CD4-positive, alpha-beta T cell (primary cell): ENCODE data around the gene CA4. TPM values are rescaled to one million over a fixed set of nuclear protein-coding genes. Genes with fewer than 3 reads are reported as not detected.
"Not testable (repeated sequence)": the region's sequence is repeated elsewhere in the genome, so short reads cannot be mapped to it uniquely, and the experiment has no call there.

Source experiments
- ATAC-seq: fragments of 200-7000 bp; cut with Tn5 transposase; one replicate; pipeline ENCODE4 v1.10.0; 2022; ENCODE audit warnings: mild to moderate bottlenecking; ENCODE audit not compliant: poor library complexity
- CTCF ChIA-PET: fragments of 350-600 bp; sonication (Branson Sonifier 250); formaldehyde crosslinking; loops from one replicate; lab custom pipeline; 2021; ENCODE audit warnings: antibody characterized with exemption, inconsistent platforms; lab: Charles Lee
- POLR2A ChIA-PET: fragments of 350-600 bp; sonication (Branson Sonifier 250); formaldehyde crosslinking; loops from one replicate; lab custom pipeline; 2021; ENCODE audit warnings: antibody characterized with exemption, inconsistent platforms; lab: Charles Lee
- DNase-seq, 14 experiments: peaks; one replicate each; pipeline ENCODE4 v3.0.0-alpha.2; 2013 to 2020; ENCODE audit warnings: mixed read lengths in 2 of 14
- H3K27ac ChIP-seq, 2 donors: one replicate each; pipeline versions ENCODE4 v1.5.1 to v1.7.0; 2013; ENCODE audit warnings: low read length in 2 of 2, low read depth in 1 of 2, mild to moderate bottlenecking in 1 of 2
- H3K27me3 ChIP-seq, 2 experiments: 1 replicate in 1 of 2; 2 replicates in 1 of 2; pipeline versions ENCODE4 v1.6.1 to v1.7.0; 2013; ENCODE audit warnings: low read length in 2 of 2, control low read depth in 1 of 2, mild to moderate bottlenecking in 1 of 2, moderate library complexity in 1 of 2; ENCODE audit not compliant: insufficient read depth in 2 of 2, control insufficient read depth in 1 of 2
- H3K36me3 ChIP-seq: one replicate; pipeline ENCODE4 v1.6.1; 2013; ENCODE audit warnings: low read length, control low read depth; ENCODE audit not compliant: insufficient read depth
- H3K4me1 ChIP-seq: one replicate; pipeline ENCODE4 v1.6.1; 2013; ENCODE audit warnings: low read length, control low read depth; ENCODE audit not compliant: insufficient read depth
- H3K4me3 ChIP-seq: one replicate; pipeline ENCODE4 v1.5.1; 2013; ENCODE audit warnings: mild to moderate bottlenecking, low read length, moderate library complexity
- H3K9me3 ChIP-seq, 2 experiments: 1 replicate in 1 of 2; 2 replicates in 1 of 2; pipeline versions ENCODE4 v1.6.1 to v1.7.0; 2013; ENCODE audit warnings: low read length in 2 of 2, mild to moderate bottlenecking in 2 of 2, control low read depth in 1 of 2, moderate library complexity in 1 of 2; ENCODE audit not compliant: control insufficient read depth in 1 of 2, insufficient read depth in 1 of 2
- H3K27ac Mint-ChIP-seq: one replicate; pipeline ENCODE4 v1.8.0; 2020; ENCODE audit warnings: mixed read lengths
- H3K27me3 Mint-ChIP-seq: one replicate; pipeline ENCODE4 v1.8.0; 2021; ENCODE audit warnings: mixed read lengths
- H3K36me3 Mint-ChIP-seq: one replicate; pipeline ENCODE4 v1.8.0; 2021; ENCODE audit warnings: low read depth, mixed read lengths
- H3K4me1 Mint-ChIP-seq: one replicate; pipeline ENCODE4 v1.8.0; 2021; ENCODE audit warnings: low read depth, mixed read lengths
- H3K4me3 Mint-ChIP-seq: one replicate; pipeline ENCODE4 v1.8.0; 2020; ENCODE audit warnings: mild to moderate bottlenecking, mixed read lengths
- H3K9me3 Mint-ChIP-seq: one replicate; pipeline ENCODE4 v1.8.0; 2020; ENCODE audit warnings: mixed read lengths
- intact Hi-C, 2 experiments: fragments of 100-400 bp; cut with DNase I in 1 of 2; cut with micrococcal nuclease in 1 of 2; formaldehyde crosslinking; loops; one replicate each; pipeline versions ENCODE4 v1.15.1 to v1.9.0; 2023 to 2025; cut with DNase I, micrococcal nuclease
- total RNA-seq, 174 experiments: library from RNA in 2 of 174; stranded (reverse) in 2 of 174; gene quantifications; one replicate each; pipeline ENCODE4 v1.2.3 and lab custom pipeline; 2021 to 2026
- TF ChIP-seq, protein P1 (sequence below): fragments of 200-600 bp; IDR thresholded peaks from one replicate; pipeline ENCODE4 v1.8.0; 2022; ENCODE audit warnings: antibody characterized with exemption, mild to moderate bottlenecking

The CA4 gene
- total RNA-seq, 2 experiments from 2014 or later: not detected

GRCh38 chr17:60193032-60193431, 43.3 kb downstream of the CA4 start:
- H3K9me3 Mint-ChIP-seq, DNase-seq, POLR2A ChIA-PET, ATAC-seq, H3K9me3 ChIP-seq, H3K27ac Mint-ChIP-seq, intact Hi-C loops, CTCF ChIA-PET, H3K4me3 Mint-ChIP-seq, H3K27me3 ChIP-seq, H3K4me3 ChIP-seq, H3K27ac ChIP-seq, H3K4me1 ChIP-seq, H3K4me1 Mint-ChIP-seq, H3K27me3 Mint-ChIP-seq: not testable (repeated sequence)
- peaks cover 37% of the 10 kb centered on the region for H3K36me3 ChIP-seq
- peaks cover 84% of the 10 kb centered on the region for H3K36me3 Mint-ChIP-seq

DNA sequence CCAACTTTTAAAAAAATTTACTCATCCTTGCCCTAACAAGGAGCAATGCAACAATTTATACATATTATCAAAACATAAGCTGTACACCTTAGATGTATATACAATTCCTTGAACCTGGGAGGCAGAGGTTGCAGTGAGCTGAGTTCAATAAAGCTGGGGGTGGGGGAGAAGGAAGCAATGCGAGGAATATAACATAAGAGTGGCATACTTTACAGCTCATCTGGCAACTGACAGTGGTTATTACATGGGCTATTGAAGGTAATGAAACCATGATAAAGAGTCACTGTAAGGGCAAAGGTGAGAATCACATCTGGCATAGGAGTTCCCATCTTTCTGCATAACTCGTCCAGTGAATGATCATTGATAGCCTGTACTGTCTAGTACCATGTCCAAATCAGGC, 43.7 kb downstream of the CA4 start:
- Histone ChIP-seq H3K27ac (no peak overlapping the region), H3K36me3 (peaks cover 39% of the 10 kb centered on the region), H3K4me3 (no peak overlapping the region), H3K27me3 (no peaks in the 10 kb centered on the region), H3K4me1 (no peaks in the 10 kb centered on the region), H3K9me3 (no peaks in the 10 kb centered on the region)
- CTCF ChIA-PET: interaction anchor here (0.6 kb wide), 1 partner anchor 84 kb away, joined by 3 read pairs; no protein-coding TSS in a partner anchor
- TF ChIP-seq, protein P1, sequence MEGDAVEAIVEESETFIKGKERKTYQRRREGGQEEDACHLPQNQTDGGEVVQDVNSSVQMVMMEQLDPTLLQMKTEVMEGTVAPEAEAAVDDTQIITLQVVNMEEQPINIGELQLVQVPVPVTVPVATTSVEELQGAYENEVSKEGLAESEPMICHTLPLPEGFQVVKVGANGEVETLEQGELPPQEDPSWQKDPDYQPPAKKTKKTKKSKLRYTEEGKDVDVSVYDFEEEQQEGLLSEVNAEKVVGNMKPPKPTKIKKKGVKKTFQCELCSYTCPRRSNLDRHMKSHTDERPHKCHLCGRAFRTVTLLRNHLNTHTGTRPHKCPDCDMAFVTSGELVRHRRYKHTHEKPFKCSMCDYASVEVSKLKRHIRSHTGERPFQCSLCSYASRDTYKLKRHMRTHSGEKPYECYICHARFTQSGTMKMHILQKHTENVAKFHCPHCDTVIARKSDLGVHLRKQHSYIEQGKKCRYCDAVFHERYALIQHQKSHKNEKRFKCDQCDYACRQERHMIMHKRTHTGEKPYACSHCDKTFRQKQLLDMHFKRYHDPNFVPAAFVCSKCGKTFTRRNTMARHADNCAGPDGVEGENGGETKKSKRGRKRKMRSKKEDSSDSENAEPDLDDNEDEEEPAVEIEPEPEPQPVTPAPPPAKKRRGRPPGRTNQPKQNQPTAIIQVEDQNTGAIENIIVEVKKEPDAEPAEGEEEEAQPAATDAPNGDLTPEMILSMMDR: no peak
- ATAC-seq (no peak), DNase-seq (no peak)
- Mint-ChIP-seq H3K27me3 (no peaks in the 10 kb centered on the region), H3K4me1 (no peaks in the 10 kb centered on the region), H3K4me3 (no peak overlapping the region), H3K36me3 (peaks cover 87% of the 10 kb centered on the region), H3K9me3 (no peaks in the 10 kb centered on the region), H3K27ac (no peak overlapping the region)
- POLR2A ChIA-PET: no interaction called here
- intact Hi-C loops: no loop called here

DNA sequence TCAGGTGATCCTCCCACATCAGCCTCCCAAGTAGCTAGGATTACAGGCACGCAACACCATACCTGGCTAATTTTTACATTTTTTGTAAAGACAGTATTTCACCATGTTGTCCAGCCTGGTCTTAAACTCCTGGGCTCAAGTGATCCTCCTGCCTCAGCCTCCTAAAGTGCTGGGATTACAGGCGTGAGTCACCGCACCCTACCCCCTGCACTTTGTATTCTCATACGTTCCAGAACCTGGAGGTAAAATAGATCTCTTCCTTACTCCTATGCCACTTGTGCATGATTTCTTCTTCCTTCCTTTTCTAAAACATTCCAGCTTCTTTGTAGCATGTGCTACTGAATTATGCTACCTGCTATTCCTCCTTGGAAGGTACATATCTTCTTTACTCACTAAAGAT, 44.4 kb downstream of the CA4 start:
- peaks cover 33% of the 10 kb centered on the region for H3K36me3 ChIP-seq

GRCh38 chr17:60198630-60199029, 48.9 kb downstream of the CA4 start:
- peaks cover 15% of the 10 kb centered on the region for H3K36me3 ChIP-seq
- intact Hi-C loops, H3K4me3 ChIP-seq, H3K27ac Mint-ChIP-seq, CTCF ChIA-PET, H3K27me3 Mint-ChIP-seq, H3K4me1 ChIP-seq, H3K4me1 Mint-ChIP-seq, H3K9me3 Mint-ChIP-seq, ATAC-seq, DNase-seq, H3K9me3 ChIP-seq, H3K4me3 Mint-ChIP-seq, H3K27me3 ChIP-seq, H3K27ac ChIP-seq: not testable (repeated sequence)
- POLR2A ChIA-PET: interaction anchor here (0.6 to 0.7 kb wide), 2 partner anchors 25 to 969 kb away, joined by 3 read pairs; no protein-coding TSS in a partner anchor
- peaks cover 48% of the 10 kb centered on the region for H3K36me3 Mint-ChIP-seq

More for the DNA sequence above, 44.4 kb downstream of the CA4 start:
- H3K4me1 Mint-ChIP-seq, H3K27ac ChIP-seq, DNase-seq, intact Hi-C loops, H3K4me3 Mint-ChIP-seq, H3K4me3 ChIP-seq, H3K27ac Mint-ChIP-seq, H3K27me3 Mint-ChIP-seq, H3K27me3 ChIP-seq, ATAC-seq, H3K9me3 ChIP-seq, H3K4me1 ChIP-seq, H3K9me3 Mint-ChIP-seq, POLR2A ChIA-PET: not testable (repeated sequence)
- CTCF ChIA-PET: interaction anchor here (0.6 kb wide), 1 partner anchor 83 kb away, joined by 3 read pairs; no protein-coding TSS in a partner anchor
- peaks cover 87% of the 10 kb centered on the region for H3K36me3 Mint-ChIP-seq

- POLR2A ChIA-PET, H3K4me3 ChIP-seq, H3K4me1 ChIP-seq, H3K27ac ChIP-seq, DNase-seq, intact Hi-C loops, H3K27me3 Mint-ChIP-seq, H3K4me3 Mint-ChIP-seq, CTCF ChIA-PET, H3K27ac Mint-ChIP-seq, H3K27me3 ChIP-seq, H3K9me3 ChIP-seq, H3K4me1 Mint-ChIP-seq, H3K36me3 ChIP-seq, H3K9me3 Mint-ChIP-seq, ATAC-seq: not testable (repeated sequence)
- peaks cover 20% of the 10 kb centered on the region for H3K36me3 Mint-ChIP-seq
These were observed 56.0 kb downstream of the CA4 start for GRCh38 chr17:60205782-60206181.

GRCh38 chr17:60208302-60208701, 58.5 kb downstream of the CA4 start:
- CTCF ChIA-PET, H3K27ac Mint-ChIP-seq, H3K27ac ChIP-seq, POLR2A ChIA-PET, H3K4me3 Mint-ChIP-seq, H3K27me3 Mint-ChIP-seq, ATAC-seq, H3K36me3 ChIP-seq, H3K4me1 ChIP-seq, intact Hi-C loops, DNase-seq, H3K9me3 ChIP-seq, H3K4me1 Mint-ChIP-seq, H3K27me3 ChIP-seq, H3K4me3 ChIP-seq, H3K9me3 Mint-ChIP-seq: not testable (repeated sequence)
- peaks cover 20% of the 10 kb centered on the region for H3K36me3 Mint-ChIP-seq
